HepG2 (cell line): ENCODE data around the gene MSRB2. TPM values are rescaled to one million over a fixed set of nuclear protein-coding genes. Genes with fewer than 3 reads are reported as not detected.

Experiments
- ATAC-seq: fragments of 200-7000 bp; cut with Tn5 transposase; 3 replicates; pipeline ENCODE4 v1.9.1; 2020; ENCODE audit warnings: mild to moderate bottlenecking, moderate library complexity
- BruUV-seq: library from RNA; stranded (reverse); fragments of 400-500 nt; replicated peaks from 2 replicates; lab custom pipeline; 2021; lab: Mats Ljungman, UMichigan
- CTCF ChIA-PET: fragments of 300-600 bp; formaldehyde crosslinking; extraction: SDS; loops from one replicate; lab custom pipeline; 2021; ENCODE audit warnings: low total read pairs, inconsistent platforms, low intra/inter-chr PET ratio; lab: Yijun Ruan, JAX
- POLR2A ChIA-PET: fragments of 350-600 bp; sonication (Branson Sonifier 250); formaldehyde crosslinking; loops from one replicate; lab custom pipeline; 2020; ENCODE audit warnings: antibody characterized with exemption, inconsistent platforms; lab: Yijun Ruan, JAX
- DNase-seq: peaks from one replicate; pipeline ENCODE4 v3.0.0-alpha.2; 2015; ENCODE audit warnings: low spot score
- FAIRE-seq: peaks from 3 replicates; lab custom pipeline; 2011; peaks lifted over from hg19 to GRCh38; lab: Jason Lieb, UNC
- H2AFZ ChIP-seq: one replicate; pipeline ENCODE4 v1.6.1; 2011; ENCODE audit warnings: low read length, inconsistent platforms
- H3K27ac ChIP-seq: fragments of 300-600 bp; 3 replicates; pipeline ENCODE4 v1.8.0; 2011; ENCODE audit warnings: mixed run types, mild to moderate bottlenecking, mixed read lengths, low read length, inconsistent platforms; ENCODE audit not compliant: insufficient read depth; ENCODE audit errors: extremely low read length
- H3K27me3 ChIP-seq, 2 experiments: fragments of 200-600 bp in 1 of 2; 2 replicates in 1 of 2; 3 replicates in 1 of 2; pipeline versions ENCODE4 v1.6.0 to v1.8.0; 2011; ENCODE audit warnings: low read length in 2 of 2, mild to moderate bottlenecking in 2 of 2, moderate library complexity in 2 of 2, inconsistent platforms in 1 of 2; ENCODE audit not compliant: insufficient read depth in 2 of 2, control insufficient read depth in 1 of 2
- H3K36me3 ChIP-seq, 2 experiments: fragments of 200-600 bp in 1 of 2; replicated peaks in 1 of 2; 2 replicates in 1 of 2; 3 replicates in 1 of 2; pipeline versions ENCODE4 v1.5.1 to v1.8.0; 2011; ENCODE audit warnings: low read length in 2 of 2, inconsistent platforms in 1 of 2; ENCODE audit not compliant: insufficient read depth in 2 of 2, control insufficient read depth in 1 of 2
- H3K4me1 ChIP-seq: 2 replicates; pipeline ENCODE4 v1.5.1; 2012; ENCODE audit warnings: low read length, inconsistent platforms; ENCODE audit not compliant: insufficient read depth
- H3K4me2 ChIP-seq: 2 replicates; pipeline ENCODE4 v1.6.0; 2011; ENCODE audit warnings: low read depth, low read length, inconsistent platforms
- H3K4me3 ChIP-seq, 3 experiments: fragments of 200-600 bp in 1 of 3; sonication (generic), shearing (Covaris generic) in 1 of 3; replicated peaks in 1 of 3; 2 replicates each; pipeline ENCODE4 v1.5.1; 2011 to 2016; ENCODE audit warnings: low read length in 3 of 3, inconsistent platforms in 2 of 3, low read depth in 2 of 3, mild to moderate bottlenecking in 2 of 3, control low read depth in 1 of 3, mixed read lengths in 1 of 3; ENCODE audit not compliant: insufficient read depth in 1 of 3
- H3K79me2 ChIP-seq: one replicate; pipeline ENCODE4 v1.6.1; 2011; ENCODE audit warnings: low read length, inconsistent platforms; ENCODE audit not compliant: insufficient read depth
- H3K9ac ChIP-seq: 2 replicates; pipeline ENCODE4 v1.6.0; 2011; ENCODE audit warnings: mild to moderate bottlenecking, low read depth, low read length, inconsistent platforms; ENCODE audit not compliant: insufficient read depth
- H3K9me3 ChIP-seq: 2 replicates; pipeline ENCODE4 v1.5.1; 2012; ENCODE audit warnings: mild to moderate bottlenecking, low read length
- H4K20me1 ChIP-seq: 2 replicates; pipeline ENCODE4 v1.6.0; 2011; ENCODE audit warnings: inconsistent platforms, mild to moderate bottlenecking, low read length, moderate library complexity; ENCODE audit not compliant: insufficient read depth
- ATF4 ChIP-seq, 2 experiments: fragments of 450-650 bp in 1 of 2; sonication (generic) in 1 of 2; formaldehyde crosslinking; IDR thresholded peaks; 2 replicates each; pipeline versions ENCODE4 v1.5.0 to v1.8.0; 2020 to 2022; ENCODE audit warnings: mild to moderate bottlenecking in 1 of 2, missing genetic modification reagents in 1 of 2
- CTCF ChIP-seq: sonication (generic); formaldehyde crosslinking; IDR thresholded peaks from 2 replicates; pipeline ENCODE4 v1.5.0; 2020; ENCODE audit warnings: mild to moderate bottlenecking, missing genetic modification reagents, moderate library complexity
- MED8 ChIP-seq: sonication (generic); formaldehyde crosslinking; IDR thresholded peaks from 2 replicates; pipeline ENCODE4 v1.8.1; 2023; ENCODE audit warnings: mild to moderate bottlenecking, missing genetic modification reagents; ENCODE audit not compliant: insufficient replicate concordance
- RAD21 ChIP-seq: fragments of 450-650 bp; formaldehyde crosslinking; IDR thresholded peaks from 2 replicates; pipeline ENCODE4 v1.5.0; 2020; ENCODE audit warnings: mild to moderate bottlenecking
- SMC3 ChIP-seq: IDR thresholded peaks from 2 replicates; pipeline ENCODE4 v1.6.1; 2011; ENCODE audit warnings: low read length, improper control_type of control experiment
- STAG1 ChIP-seq: sonication (generic); formaldehyde crosslinking; IDR thresholded peaks from 2 replicates; pipeline ENCODE4 v1.4.0; 2020; ENCODE audit warnings: missing genetic modification reagents
- WGBS: methylation state at CpG from one replicate; pipeline ENCODE4 v1.1.6; 2017; ENCODE audit warnings: low lambda C conversion rate; 5-methylcytosine and 5-hydroxymethylcytosine counted together
- in situ Hi-C: cut with HindIII; loops from 2 replicates; pipeline ENCODE4 v1.10.0; 2017; ENCODE audit warnings: low pct_unique_long_range_greater_than_20kb; ENCODE audit not compliant: extremely low pct_ligation_motif_present
- intact Hi-C: fragments of 100-400 bp; cut with micrococcal nuclease; formaldehyde crosslinking; loops from one replicate; pipeline ENCODE4 v1.10.0; 2022; ENCODE audit not compliant: unreplicated experiment
- polyA plus RNA-seq, 8 experiments: library from polyadenylated mRNA; depleted of rRNA in 3 of 8; stranded (reverse) in 7 of 8; unstranded in 1 of 8; fragments of >200 nt; fragmentation: Illumina TruSeq in 4 of 8; extraction: Trizol in 4 of 8; gene quantifications; 2 replicates each; pipeline versions ENCODE4 v1.2.1 to v1.2.3, GENCODE V29; 2011 to 2016; ENCODE audit warnings: low read depth in 4 of 8, missing spikeins in 1 of 8, mixed read lengths in 1 of 8; ENCODE audit not compliant: insufficient read depth in 1 of 8
- total RNA-seq, 5 experiments: library from RNA; depleted of rRNA; stranded (reverse); fragments of >200 nt; fragmentation: Illumina TruSeq; extraction: Trizol; gene quantifications; 2 replicates each; pipeline ENCODE4 v1.2.3, GENCODE V29; 2016; ENCODE audit warnings: low read depth in 1 of 5

MSRB2 gene
- total and polyA plus RNA-seq, 2 of the 13 experiments (the other 11 are each of a cell fraction or from before 2014, with no cell fraction given): 8.3 to 22.1 TPM

GRCh38 chr10:23067939-23068775 lies 27.2 kb upstream of the MSRB2 start:
- H3K4me1 ChIP-seq: no peaks in the 10 kb centered on the region; the same call in 1 of the 2 replicates
- no peaks in the 10 kb centered on the region for H3K9me3 ChIP-seq
- in situ Hi-C loops (loop anchor here (5.0 kb wide), 1 partner anchor 1076 kb away; no protein-coding TSS in a partner anchor), intact Hi-C loops (loop anchor here (1.0 to 5.0 kb wide), 3 partner anchors 79 to 1079 kb away; partner anchors contain the start of gene DNAJC1)
- WGBS: 28% methylated on average over 16 of the region's 16 CpGs
- H3K27me3 ChIP-seq: 0 out of 5 replicates have a peak, but pooled peaks cover 0 to 5% of the 10 kb centered on the region in 2 experiments
- H4K20me1 ChIP-seq: no peaks in the 10 kb centered on the region
- TF ChIP-seq STAG1 (CRISPR knock-in tag) (peak; percentile 78), SMC3 (peak; percentile 70), MED8 (no peak), CTCF (CRISPR knock-in tag) (peak; percentile 78), RAD21 (CRISPR knock-in tag) (0 out of 2 replicates have a peak, but pooled peaks have one; percentile 15), ATF4 (CRISPR knock-in tag; IDR thresholded peaks at IDR 0.05) (no peak)
- peak; percentile 95 for ATAC-seq
- ChIA-PET POLR2A (no interaction called here), CTCF (interaction anchor here (1.3 kb wide), 1 partner anchor 1075 kb away, joined by 5 read pairs; no protein-coding TSS in a partner anchor)
- H2AFZ ChIP-seq: no peak overlapping the region
- BruUV-seq: no TSS peak
- H3K4me2 ChIP-seq: peak overlapping the region; percentile 21; the same call in 1 of the 2 replicates
- H3K27ac ChIP-seq: no peak overlapping the region
- no peaks in the 10 kb centered on the region for H3K36me3 ChIP-seq
- H3K9ac ChIP-seq: no peak overlapping the region
- H3K79me2 ChIP-seq: no peaks in the 10 kb centered on the region
- no peak overlapping the region for H3K4me3 ChIP-seq
- peak; percentile 78 for FAIRE-seq
- DNase-seq: peak; percentile 51
